Measurements from ENCODE around the gene VPS37C. TPM values are rescaled to one million over a fixed set of nuclear protein-coding genes. Genes with fewer than 3 reads are reported as not detected.

VPS37C gene
- total and polyA plus RNA-seq, 2 of the 13 experiments (the other 11 are each of a cell fraction or from before 2014, with no cell fraction given), result 7.5 to 8.8 TPM

DNA sequence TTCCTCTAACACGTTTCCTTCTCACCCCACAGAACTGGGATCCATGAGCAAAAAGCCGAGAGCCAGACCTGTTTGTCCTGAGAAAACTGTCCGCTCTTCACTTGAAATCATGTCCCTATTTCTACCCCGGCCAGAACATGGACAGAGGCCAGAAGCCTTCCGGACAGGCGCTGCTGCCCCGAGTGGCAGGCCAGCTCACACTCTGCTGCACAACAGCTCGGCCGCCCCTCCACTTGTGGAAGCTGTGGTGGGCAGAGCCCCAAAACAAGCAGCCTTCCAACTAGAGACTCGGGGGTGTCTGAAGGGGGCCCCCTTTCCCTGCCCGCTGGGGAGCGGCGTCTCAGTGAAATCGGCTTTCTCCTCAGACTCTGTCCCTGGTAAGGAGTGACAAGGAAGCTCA is 35.0 kb downstream of the VPS37C start:
- Histone ChIP-seq H3K27ac (ENCODE audit: extremely low read length, insufficient read depth, low read length) (no peak overlapping the region), H3K36me3 (replicated peaks in 1 of 2; ENCODE audit: control insufficient read depth in 1 of 2, insufficient read depth in 2 of 2, low read length in 2 of 2) (no peaks in the 10 kb centered on the region), H3K79me2 (ENCODE audit: insufficient read depth, low read length) (no peaks in the 10 kb centered on the region), H3K4me3 (replicated peaks in 1 of 3; ENCODE audit: insufficient read depth in 1 of 3, low read depth in 2 of 3, low read length in 3 of 3) (no peak overlapping the region), H4K20me1 (ENCODE audit: insufficient read depth, low read length) (no peaks in the 10 kb centered on the region), H3K27me3 (ENCODE audit: control insufficient read depth in 1 of 2, insufficient read depth in 2 of 2, low read length in 2 of 2) (peaks cover 2 to 32% of the 10 kb centered on the region in 2 experiments; a peak in 4 of 5 replicates), H3K9me3 (ENCODE audit: low read length) (no peaks in the 10 kb centered on the region), H3K9ac (ENCODE audit: insufficient read depth, low read depth, low read length) (no peak overlapping the region), H2AFZ (ENCODE audit: low read length) (no peak overlapping the region), H3K4me1 (ENCODE audit: insufficient read depth, low read length) (peaks cover 6% of the 10 kb centered on the region), H3K4me2 (ENCODE audit: low read depth, low read length) (no peak overlapping the region)
- no peak for TF ChIP-seq SIN3A (IDR thresholded peaks at IDR 0.05; ENCODE audit: borderline replicate concordance, low read depth, low read length)
- TF ChIP-seq, protein P1, sequence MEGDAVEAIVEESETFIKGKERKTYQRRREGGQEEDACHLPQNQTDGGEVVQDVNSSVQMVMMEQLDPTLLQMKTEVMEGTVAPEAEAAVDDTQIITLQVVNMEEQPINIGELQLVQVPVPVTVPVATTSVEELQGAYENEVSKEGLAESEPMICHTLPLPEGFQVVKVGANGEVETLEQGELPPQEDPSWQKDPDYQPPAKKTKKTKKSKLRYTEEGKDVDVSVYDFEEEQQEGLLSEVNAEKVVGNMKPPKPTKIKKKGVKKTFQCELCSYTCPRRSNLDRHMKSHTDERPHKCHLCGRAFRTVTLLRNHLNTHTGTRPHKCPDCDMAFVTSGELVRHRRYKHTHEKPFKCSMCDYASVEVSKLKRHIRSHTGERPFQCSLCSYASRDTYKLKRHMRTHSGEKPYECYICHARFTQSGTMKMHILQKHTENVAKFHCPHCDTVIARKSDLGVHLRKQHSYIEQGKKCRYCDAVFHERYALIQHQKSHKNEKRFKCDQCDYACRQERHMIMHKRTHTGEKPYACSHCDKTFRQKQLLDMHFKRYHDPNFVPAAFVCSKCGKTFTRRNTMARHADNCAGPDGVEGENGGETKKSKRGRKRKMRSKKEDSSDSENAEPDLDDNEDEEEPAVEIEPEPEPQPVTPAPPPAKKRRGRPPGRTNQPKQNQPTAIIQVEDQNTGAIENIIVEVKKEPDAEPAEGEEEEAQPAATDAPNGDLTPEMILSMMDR (CRISPR knock-in tag; IDR thresholded peaks at IDR 0.05), result 0 out of 2 replicates have a peak, but pooled peaks have one; percentile 5
- no peak for FAIRE-seq
- 0% methylated on average over 2 of the region's 14 CpGs for WGBS (ENCODE audit: low lambda C conversion rate)
- ChIA-PET POLR2A (no interaction called here), CTCF (ENCODE audit: low intra/inter-chr PET ratio, low total read pairs) (no interaction called here)
- intact Hi-C loops (cut with micrococcal nuclease; ENCODE audit: unreplicated experiment) (no loop called here), in situ Hi-C loops (cut with HindIII; ENCODE audit: extremely low pct_ligation_motif_present, low pct_unique_long_range_greater_than_20kb) (no loop called here)
- BruUV-seq (replicated peaks), result no TSS peak
- no peak for ATAC-seq
- no peak for DNase-seq (ENCODE audit: low spot score)

DNA sequence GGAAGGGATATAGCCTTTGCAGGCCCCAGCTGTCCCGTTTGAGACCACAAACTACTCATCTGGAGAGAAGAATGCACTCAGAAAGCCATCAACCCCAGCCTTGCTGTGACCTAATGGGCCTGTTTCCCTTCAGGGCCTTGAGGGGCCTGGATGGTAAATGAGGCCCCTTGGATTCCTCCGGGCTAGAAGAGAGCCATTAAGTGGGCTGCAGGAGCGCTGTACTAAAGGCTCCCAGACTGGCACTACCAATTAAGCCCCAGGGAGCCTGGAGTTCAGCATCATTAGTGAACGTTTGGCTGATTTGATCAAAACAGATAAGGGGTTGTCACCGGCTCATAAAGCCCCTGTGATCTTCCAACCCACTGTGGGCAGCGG is 35.9 kb downstream of the VPS37C start:
- Histone ChIP-seq H3K4me2 (ENCODE audit: low read depth, low read length) (no peak overlapping the region), H3K4me1 (ENCODE audit: insufficient read depth, low read length) (peaks cover 6% of the 10 kb centered on the region), H3K79me2 (ENCODE audit: insufficient read depth, low read length) (no peaks in the 10 kb centered on the region), H3K9me3 (ENCODE audit: low read length) (no peaks in the 10 kb centered on the region), H3K36me3 (replicated peaks in 1 of 2; ENCODE audit: control insufficient read depth in 1 of 2, insufficient read depth in 2 of 2, low read length in 2 of 2) (no peaks in the 10 kb centered on the region), H2AFZ (ENCODE audit: low read length) (no peak overlapping the region), H4K20me1 (ENCODE audit: insufficient read depth, low read length) (no peaks in the 10 kb centered on the region), H3K27me3 (ENCODE audit: control insufficient read depth in 1 of 2, insufficient read depth in 2 of 2, low read length in 2 of 2) (peaks cover 2 to 40% of the 10 kb centered on the region in 2 experiments; a peak in 4 of 5 replicates), H3K9ac (ENCODE audit: insufficient read depth, low read depth, low read length) (no peak overlapping the region), H3K4me3 (replicated peaks in 1 of 3; ENCODE audit: insufficient read depth in 1 of 3, low read depth in 2 of 3, low read length in 3 of 3) (no peak overlapping the region), H3K27ac (ENCODE audit: extremely low read length, insufficient read depth, low read length) (no peak overlapping the region)
- POLR2A ChIA-PET, result no interaction called here
- WGBS (ENCODE audit: low lambda C conversion rate), result 0% methylated on average over 1 of the region's 6 CpGs
- BruUV-seq (replicated peaks), result no TSS peak
- CTCF ChIA-PET (ENCODE audit: low intra/inter-chr PET ratio, low total read pairs), result no interaction called here
- in situ Hi-C loops (cut with HindIII; ENCODE audit: extremely low pct_ligation_motif_present, low pct_unique_long_range_greater_than_20kb), result no loop called here
- TF ChIP-seq KLF15 (CRISPR knock-in tag; IDR thresholded peaks at IDR 0.05; ENCODE audit: borderline replicate concordance) (no peak), SCMH1 (CRISPR knock-in tag; IDR thresholded peaks at IDR 0.05; ENCODE audit: borderline replicate concordance) (no peak), HDAC1 (CRISPR knock-in tag; IDR thresholded peaks at IDR 0.05) (no peak), SP4 (CRISPR knock-in tag; IDR thresholded peaks at IDR 0.05) (no peak), ZFP90 (CRISPR knock-in tag; IDR thresholded peaks at IDR 0.05; ENCODE audit: borderline replicate concordance) (no peak), AKAP8 (CRISPR knock-in tag; IDR thresholded peaks at IDR 0.05) (no peak), ZNF510 (CRISPR knock-in tag; IDR thresholded peaks at IDR 0.05; ENCODE audit: low read depth) (no peak), GPN1 (CRISPR knock-in tag; IDR thresholded peaks at IDR 0.05; ENCODE audit: borderline replicate concordance) (no peak), NRL (CRISPR knock-in tag; IDR thresholded peaks at IDR 0.05; ENCODE audit: borderline replicate concordance) (no peak), ZNF577 (CRISPR knock-in tag; IDR thresholded peaks at IDR 0.05; ENCODE audit: borderline replicate concordance, low read depth) (no peak), ZNF329 (CRISPR knock-in tag; IDR thresholded peaks at IDR 0.05; ENCODE audit: low read depth) (no peak)
- TF ChIP-seq, protein P2, sequence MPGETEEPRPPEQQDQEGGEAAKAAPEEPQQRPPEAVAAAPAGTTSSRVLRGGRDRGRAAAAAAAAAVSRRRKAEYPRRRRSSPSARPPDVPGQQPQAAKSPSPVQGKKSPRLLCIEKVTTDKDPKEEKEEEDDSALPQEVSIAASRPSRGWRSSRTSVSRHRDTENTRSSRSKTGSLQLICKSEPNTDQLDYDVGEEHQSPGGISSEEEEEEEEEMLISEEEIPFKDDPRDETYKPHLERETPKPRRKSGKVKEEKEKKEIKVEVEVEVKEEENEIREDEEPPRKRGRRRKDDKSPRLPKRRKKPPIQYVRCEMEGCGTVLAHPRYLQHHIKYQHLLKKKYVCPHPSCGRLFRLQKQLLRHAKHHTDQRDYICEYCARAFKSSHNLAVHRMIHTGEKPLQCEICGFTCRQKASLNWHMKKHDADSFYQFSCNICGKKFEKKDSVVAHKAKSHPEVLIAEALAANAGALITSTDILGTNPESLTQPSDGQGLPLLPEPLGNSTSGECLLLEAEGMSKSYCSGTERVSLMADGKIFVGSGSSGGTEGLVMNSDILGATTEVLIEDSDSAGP (CRISPR knock-in tag; IDR thresholded peaks at IDR 0.05; ENCODE audit: borderline replicate concordance), result no peak
- intact Hi-C loops (cut with micrococcal nuclease; ENCODE audit: unreplicated experiment), result no loop called here
- DNase-seq (ENCODE audit: low spot score) (no peak), ATAC-seq (no peak), FAIRE-seq (no peak)

All from HepG2 (cell line).